HS-5 (cell line): ENCODE results near the gene PSMB7.
"Not testable (repeated sequence)": the region's sequence is repeated elsewhere in the genome, so short reads cannot be mapped to it uniquely, and the experiment has no call there.

Source experiments
- DNase-seq: peaks from one replicate; pipeline ENCODE4 v3.0.0-alpha.2; 2012; ENCODE audit warnings: low read depth

PSMB7 gene

GRCh38 chr9:124443625-124444024 is 28.4 kb upstream of the PSMB7 start:
- no peak for DNase-seq

DNA sequence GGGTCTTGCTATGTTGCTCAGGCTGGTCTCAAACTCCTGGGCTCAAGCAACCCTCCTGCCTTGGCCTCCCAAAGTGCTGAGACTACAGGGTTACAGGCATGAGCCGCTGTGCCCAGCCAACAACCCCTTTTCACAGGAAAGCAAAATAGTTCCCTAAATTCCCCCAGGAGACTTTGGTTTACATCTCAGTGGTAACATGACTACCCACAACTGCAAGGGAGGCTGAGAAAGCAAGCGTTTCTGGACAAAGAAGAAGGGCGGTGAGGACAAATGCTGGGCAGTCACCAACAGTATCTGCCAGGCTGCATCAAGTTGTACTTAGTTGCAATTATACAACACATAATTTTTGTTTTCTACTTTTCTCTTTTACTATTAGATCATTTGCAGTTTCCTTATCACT is 27.6 kb upstream of the PSMB7 start:
- DNase-seq, result no peak

- DNase-seq, result no peak
Measured at GRCh38 chr9:124442379-124442778, 27.1 kb upstream of the PSMB7 start.

DNA sequence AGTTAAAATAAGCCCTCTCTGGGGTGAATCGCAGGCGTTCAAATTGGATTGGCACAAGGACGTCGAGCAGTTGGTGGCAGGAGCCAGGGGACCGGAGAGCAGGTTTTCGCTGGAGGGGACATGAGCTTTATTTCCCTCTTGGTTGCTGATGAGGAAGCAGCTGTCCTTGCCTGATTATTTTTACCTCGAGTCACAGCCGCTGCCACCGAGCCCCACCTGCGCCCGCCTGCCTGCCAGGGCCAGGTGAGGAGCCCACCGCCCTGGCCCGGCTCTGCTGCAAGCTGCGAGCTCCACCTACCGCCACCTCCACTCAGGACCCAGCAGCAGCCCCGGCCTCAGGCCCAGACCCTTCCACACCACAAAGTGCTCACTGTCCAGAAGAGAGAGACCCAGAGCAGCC is 26.0 kb upstream of the PSMB7 start:
- DNase-seq, result no peak

DNA sequence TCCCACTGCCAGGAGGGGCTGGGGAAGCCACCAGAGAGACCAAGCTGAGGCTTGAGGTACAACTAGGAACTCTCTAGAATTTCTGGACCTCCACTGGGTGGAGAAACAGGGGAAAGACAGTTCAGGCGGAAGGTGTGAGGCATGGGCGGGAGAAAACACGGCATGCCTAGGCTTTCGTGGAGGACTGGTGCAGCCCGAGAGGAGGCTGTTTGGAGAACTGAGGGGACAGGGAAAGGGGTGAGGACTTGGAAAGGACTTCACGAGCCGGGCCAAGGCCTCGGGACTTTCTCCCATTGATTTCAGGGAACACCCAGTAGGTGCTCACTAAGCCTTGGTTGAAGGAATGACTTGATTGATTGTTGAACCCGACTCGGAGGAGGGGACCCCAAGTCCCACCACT is 25.5 kb upstream of the PSMB7 start:
- DNase-seq, result no peak

- DNase-seq, result no peak
Measured at GRCh38 chr9:124439686-124440243, 24.5 kb upstream of the PSMB7 start.

DNA sequence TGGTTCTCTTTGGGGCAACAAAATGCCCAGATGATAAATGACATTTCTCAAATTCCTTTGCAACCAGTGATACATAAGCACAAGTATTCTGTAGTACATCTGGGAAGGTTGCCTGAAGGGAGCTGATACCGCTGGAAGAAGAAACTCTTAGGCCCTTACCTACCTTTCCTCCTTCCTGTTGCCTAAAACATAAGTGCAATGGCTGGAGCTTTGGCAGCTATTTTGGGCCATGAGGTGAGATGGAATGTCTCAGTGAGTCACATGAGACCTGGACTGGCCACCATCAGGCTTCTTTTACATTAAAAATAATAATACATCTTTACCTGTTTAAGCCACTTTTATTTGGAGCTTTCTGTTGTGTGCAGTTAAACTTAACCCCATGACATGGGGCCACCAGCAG is 23.8 kb upstream of the PSMB7 start:
- no peak for DNase-seq

DNA sequence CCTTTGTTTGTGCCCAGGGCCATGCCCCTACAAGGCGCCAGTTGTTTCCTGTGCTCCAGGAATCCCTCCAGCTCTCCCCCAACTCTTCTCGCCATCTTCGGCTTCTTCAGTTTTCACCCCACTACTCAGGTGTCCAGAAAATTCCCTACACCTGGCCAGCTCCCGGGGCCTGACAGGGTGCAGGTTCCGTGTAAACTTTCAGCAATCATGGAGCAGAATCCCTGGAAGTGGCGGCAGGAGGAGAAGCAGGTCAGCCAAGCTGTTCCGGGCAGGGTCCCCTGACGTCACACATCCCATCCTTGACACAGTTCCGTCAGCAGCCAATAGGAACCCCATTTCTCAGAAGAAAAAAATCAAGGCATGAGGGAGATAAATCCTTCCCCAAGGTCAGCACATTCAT is 22.8 kb upstream of the PSMB7 start:
- no peak for DNase-seq

- no peak for DNase-seq
Measured at GRCh38 chr9:124437086-124437485, 21.8 kb upstream of the PSMB7 start.

DNA sequence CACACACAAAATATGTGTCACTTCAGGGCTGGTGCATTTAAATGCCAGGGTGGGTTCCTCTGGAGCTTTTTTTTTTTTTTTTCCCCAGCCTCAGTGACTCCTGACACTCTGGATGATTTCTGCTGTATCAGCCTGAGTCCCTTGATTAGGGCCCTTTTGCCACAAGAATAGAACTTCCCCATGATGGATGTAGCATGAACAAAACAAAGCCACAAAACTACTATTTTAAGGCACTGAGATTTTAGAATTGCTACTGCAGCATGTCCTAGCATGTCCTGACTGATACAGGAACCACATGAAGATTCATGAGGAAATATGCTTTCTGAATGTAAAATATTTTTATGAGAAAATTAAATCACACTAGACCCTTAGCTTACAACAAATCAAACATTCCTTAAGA is 21.1 kb upstream of the PSMB7 start:
- no peak for DNase-seq

- DNase-seq, result no peak
Measured at GRCh38 chr9:124429530-124429867, 14.3 kb upstream of the PSMB7 start.

GRCh38 chr9:124428751-124429529 is 13.7 kb upstream of the PSMB7 start:
- DNase-seq, result no peak

- DNase-seq, result no peak
Measured at GRCh38 chr9:124427281-124427680, 12.0 kb upstream of the PSMB7 start.

DNA sequence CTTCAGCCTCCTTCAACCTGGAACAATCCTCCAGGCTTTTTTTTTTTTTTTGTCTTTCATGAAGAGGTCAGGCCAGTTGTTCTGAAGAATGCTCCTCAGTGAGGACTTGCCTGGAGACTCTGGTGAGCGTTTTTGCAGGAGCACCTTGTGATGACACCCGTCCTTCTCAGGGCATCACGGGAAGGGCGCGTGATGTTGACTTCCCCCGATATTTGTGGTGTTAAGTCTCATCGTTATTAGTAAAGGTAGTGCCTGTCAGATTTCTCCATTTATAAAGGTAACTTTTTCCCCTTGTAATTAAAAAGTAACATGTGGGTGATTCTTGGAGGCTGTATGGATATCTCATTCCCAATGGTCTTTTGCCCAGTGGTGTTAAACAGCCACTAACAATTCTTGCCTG is 11.1 kb upstream of the PSMB7 start:
- DNase-seq, result no peak

GRCh38 chr9:124425733-124426132 is 10.5 kb upstream of the PSMB7 start:
- DNase-seq, result not testable (repeated sequence)

DNA sequence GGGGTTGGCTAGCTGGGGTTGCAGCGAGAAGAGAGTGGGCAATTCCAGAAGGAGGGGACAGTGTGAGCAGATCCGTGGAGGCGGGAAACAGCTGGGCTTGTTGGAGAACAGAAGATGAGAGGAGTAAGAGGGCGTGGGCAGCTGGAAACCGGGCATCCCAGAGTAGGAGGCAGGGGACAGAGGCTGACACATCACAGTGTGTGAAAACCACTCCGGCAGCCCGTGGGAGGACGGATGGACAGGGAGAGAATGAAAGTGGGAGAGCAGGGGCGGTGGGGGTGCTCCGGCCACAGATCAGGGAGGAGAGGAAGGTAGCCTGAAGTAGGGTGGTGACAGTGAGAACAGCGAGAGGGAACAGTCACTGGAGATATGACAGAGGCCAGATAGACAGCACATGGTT is 8.3 kb upstream of the PSMB7 start:
- DNase-seq, result no peak

GRCh38 chr9:124423155-124423554 is 7.9 kb upstream of the PSMB7 start:
- no peak for DNase-seq

- DNase-seq, result no peak
Measured at GRCh38 chr9:124420991-124421543, 5.8 kb upstream of the PSMB7 start.

DNA sequence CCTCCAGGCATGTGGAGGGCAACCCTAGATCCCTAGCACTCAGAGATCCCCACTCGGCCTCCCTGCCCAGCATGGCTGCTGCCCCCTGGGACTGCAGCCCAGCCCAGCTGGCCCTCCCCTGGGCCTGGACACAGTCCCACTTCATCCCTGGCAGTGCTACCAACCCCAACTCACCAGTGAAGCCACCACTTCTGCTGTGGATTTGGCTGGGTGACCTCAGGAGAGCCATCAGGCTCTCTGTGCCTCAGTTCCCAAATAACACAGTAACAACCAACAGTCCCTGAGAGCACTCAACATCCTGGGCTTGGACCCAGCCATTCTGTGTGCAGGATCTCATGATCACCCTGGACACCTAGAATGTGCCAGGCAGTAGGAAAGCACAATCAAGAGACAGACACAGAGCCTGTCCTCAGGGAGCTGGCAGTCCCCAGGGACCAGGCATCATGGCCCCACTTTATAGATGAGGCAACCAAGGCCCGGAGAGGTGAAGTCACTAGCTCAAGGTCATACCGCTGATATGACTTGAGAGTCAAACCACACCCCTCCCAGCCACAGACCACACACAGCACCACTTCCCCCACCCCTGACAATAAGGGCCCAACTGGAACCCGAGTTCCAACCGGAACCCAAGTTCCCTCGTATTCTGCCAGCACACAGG is 4.7 kb upstream of the PSMB7 start:
- no peak for DNase-seq

DNA sequence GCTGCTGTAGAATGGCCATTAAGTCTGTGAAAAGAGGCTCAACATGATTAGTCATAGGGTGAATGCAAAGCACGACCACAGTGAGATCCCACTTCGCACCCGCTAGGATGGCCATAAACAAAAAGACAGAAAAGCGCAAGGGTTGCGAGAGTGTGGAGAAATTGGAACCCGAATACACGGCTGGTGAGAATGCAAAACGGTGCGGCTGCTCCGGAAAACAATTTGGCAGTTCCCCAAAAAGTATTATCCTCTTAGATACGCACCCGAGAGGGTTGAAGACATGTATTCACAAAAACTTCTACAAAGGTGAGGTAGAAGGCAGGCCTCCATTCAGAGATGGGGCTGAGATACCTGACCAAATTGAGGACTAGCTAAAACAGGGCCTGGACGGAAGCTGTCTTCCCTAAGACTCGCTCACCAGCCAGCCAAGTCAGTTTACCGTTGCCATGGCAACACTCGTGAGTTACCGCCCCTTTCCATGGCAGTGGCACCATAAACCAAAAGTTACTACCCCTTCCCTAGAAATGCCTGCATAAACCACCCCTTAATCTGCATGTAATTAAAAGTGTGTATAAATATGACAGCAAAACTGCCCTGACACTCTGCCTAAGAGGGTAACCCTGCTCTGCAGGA is 726 bp upstream of the PSMB7 start:
- DNase-seq, result no peak

GRCh38 chr9:124414612-124415011 is 630 bp downstream of the PSMB7 start:
- DNase-seq, result no peak

GRCh38 chr9:124412228-124412575 is 3.0 kb downstream of the PSMB7 start:
- no peak for DNase-seq
